Neuronal stem cell (in vitro differentiated cells): ENCODE measurements around the gene ELK4. TPM values are rescaled to one million over a fixed set of nuclear protein-coding genes. Genes with fewer than 3 reads are reported as not detected.

Experiments
- DNase-seq: peaks from one replicate; pipeline ENCODE4 v3.0.0-alpha.2; 2013; ENCODE audit warnings: low spot score
- H2AFZ ChIP-seq: one replicate; pipeline ENCODE4 v1.6.1; 2013; ENCODE audit warnings: mild to moderate bottlenecking, low read length, inconsistent platforms
- H2AK5ac ChIP-seq: 2 replicates; pipeline ENCODE4 v1.6.1; 2013; ENCODE audit warnings: low read depth, mild to moderate bottlenecking, inconsistent platforms, low read length, moderate library complexity, mixed read lengths
- H2BK120ac ChIP-seq: 2 replicates; pipeline ENCODE4 v1.6.1; 2013; ENCODE audit warnings: low read depth, mild to moderate bottlenecking, inconsistent platforms, low read length, moderate library complexity, mixed read lengths
- H2BK12ac ChIP-seq: one replicate; pipeline ENCODE4 v1.6.1; 2013; ENCODE audit warnings: low read length, inconsistent platforms
- H2BK15ac ChIP-seq: 2 replicates; pipeline ENCODE4 v1.6.1; 2013; ENCODE audit warnings: mild to moderate bottlenecking, low read length, inconsistent platforms, mixed read lengths
- H2BK5ac ChIP-seq: one replicate; pipeline ENCODE4 v1.6.1; 2013; ENCODE audit warnings: inconsistent platforms, mild to moderate bottlenecking, low read length, moderate library complexity
- H3K14ac ChIP-seq: one replicate; pipeline ENCODE4 v1.6.1; 2013; ENCODE audit warnings: low read length, inconsistent platforms
- H3K18ac ChIP-seq: 2 replicates; pipeline ENCODE4 v1.6.1; 2013; ENCODE audit warnings: low read length, inconsistent platforms
- H3K23ac ChIP-seq: 2 replicates; pipeline ENCODE4 v1.6.1; 2013; ENCODE audit warnings: low read depth, mild to moderate bottlenecking, mixed read lengths, low read length, inconsistent platforms; ENCODE audit not compliant: poor library complexity
- H3K27ac ChIP-seq: replicated peaks from 3 replicates; pipeline ENCODE4 v1.5.1; 2013; ENCODE audit warnings: low read length, inconsistent platforms
- H3K27me3 ChIP-seq, 3 experiments: 2 replicates each; pipeline ENCODE4 v1.6.1; 2013; ENCODE audit warnings: low read length in 3 of 3, mild to moderate bottlenecking in 2 of 3, inconsistent platforms in 1 of 3, low read depth in 1 of 3, mixed read lengths in 1 of 3, moderate library complexity in 1 of 3; ENCODE audit not compliant: control insufficient read depth in 3 of 3, insufficient read depth in 3 of 3
- H3K36me3 ChIP-seq, 2 donors: replicated peaks in 1 of 2; 2 replicates each; pipeline ENCODE4 v1.6.1; 2013; ENCODE audit warnings: low read length in 2 of 2; ENCODE audit not compliant: control insufficient read depth in 2 of 2, insufficient read depth in 2 of 2
- H3K4ac ChIP-seq: 2 replicates; pipeline ENCODE4 v1.6.1; 2013; ENCODE audit warnings: inconsistent platforms, mild to moderate bottlenecking, low read length, moderate library complexity
- H3K4me1 ChIP-seq, 2 donors: 1 replicate in 1 of 2; 2 replicates in 1 of 2; pipeline ENCODE4 v1.6.1; 2013; ENCODE audit warnings: low read length in 2 of 2, low read depth in 1 of 2; ENCODE audit not compliant: control insufficient read depth in 2 of 2, insufficient read depth in 1 of 2
- H3K4me2 ChIP-seq: one replicate; pipeline ENCODE4 v1.6.1; 2013; ENCODE audit warnings: mild to moderate bottlenecking, low read length, inconsistent platforms; ENCODE audit not compliant: insufficient read depth, poor library complexity, severe bottlenecking
- H3K4me3 ChIP-seq, 2 donors: 2 replicates each; pipeline ENCODE4 v1.5.1; 2013; ENCODE audit warnings: low read length in 2 of 2, mild to moderate bottlenecking in 2 of 2, inconsistent platforms in 1 of 2, moderate library complexity in 1 of 2
- H3K79me1 ChIP-seq: one replicate; pipeline ENCODE4 v1.6.1; 2013; ENCODE audit warnings: low read depth, mild to moderate bottlenecking, inconsistent platforms, low read length, moderate library complexity
- H3K9ac ChIP-seq: one replicate; pipeline ENCODE4 v1.6.1; 2013; ENCODE audit warnings: mild to moderate bottlenecking, low read depth, low read length, inconsistent platforms; ENCODE audit not compliant: poor library complexity
- H3K9me3 ChIP-seq, 2 donors: replicated peaks in 1 of 2; 2 replicates each; pipeline versions ENCODE3 to v1.6.1; 2013; ENCODE audit warnings: low read length in 2 of 2, mild to moderate bottlenecking in 2 of 2, inconsistent platforms in 1 of 2, low read depth in 1 of 2, mixed read lengths in 1 of 2, moderate library complexity in 1 of 2; ENCODE audit not compliant: control insufficient read depth in 2 of 2, insufficient read depth in 1 of 2
- H4K8ac ChIP-seq: one replicate; pipeline ENCODE4 v1.6.1; 2013; ENCODE audit warnings: low read depth, mild to moderate bottlenecking, inconsistent platforms, low read length, moderate library complexity
- H4K91ac ChIP-seq: one replicate; pipeline ENCODE4 v1.6.1; 2013; ENCODE audit warnings: low read length, low read depth, mild to moderate bottlenecking, inconsistent platforms; ENCODE audit not compliant: poor library complexity
- WGBS, 2 donors: extraction: QIAGEN DNeasy Blood & Tissue Kit; methylation state at CpG; one replicate each; pipeline ENCODE4 v1.1.7; 2013; ENCODE audit warnings: missing lambda C conversion rate in 2 of 2, mixed read lengths in 1 of 2; ENCODE audit not compliant: insufficient read length in 2 of 2, insufficient replicate concordance in 1 of 2; ENCODE audit errors: extremely low coverage in 2 of 2; 5-methylcytosine and 5-hydroxymethylcytosine counted together
- small RNA-seq: library from polyadenylated mRNA; stranded (forward); fragments of <200 nt; extraction: miRNeasy Mini kit (QIAGEN cat#:217004); gene quantifications from one replicate; pipeline ENCODE3, GENCODE V24; 2013; ENCODE audit not compliant: insufficient read depth

Gene ELK4

GRCh38 chr1:205563927-205564441, 67.8 kb downstream of the ELK4 start:
- Histone ChIP-seq H3K4me1 (peaks cover under 1 to 1% of the 10 kb centered on the region in 2 donors), H3K23ac (no peak overlapping the region), H2BK12ac (no peak overlapping the region), H3K4me3 (no peak overlapping the region), H4K91ac (no peak overlapping the region), H2AK5ac (no peak overlapping the region), H3K79me1 (no peaks in the 10 kb centered on the region), H3K27ac (no peak overlapping the region), H3K27me3 (peaks cover 8 to 37% (median 26%) of the 10 kb centered on the region in 3 experiments), H2BK120ac (no peak overlapping the region), H2BK5ac (no peak overlapping the region), H3K36me3 (no peaks in the 10 kb centered on the region), H2AFZ (no peak overlapping the region), H3K14ac (no peak overlapping the region), H3K4ac (no peak overlapping the region), H4K8ac (no peak overlapping the region), H3K9ac (no peak overlapping the region), H3K4me2 (no peak overlapping the region), H3K18ac (no peak overlapping the region), H3K9me3 (peaks cover 4% of the 10 kb centered on the region in 2 donors), H2BK15ac (no peak overlapping the region)
- WGBS, 2 donors, result no CpG with 5 or more reads among the region's 5 CpGs
- no peak for DNase-seq

- no peak overlapping the region for H2BK15ac ChIP-seq
- H3K79me1 ChIP-seq, result no peaks in the 10 kb centered on the region
- H3K27me3 ChIP-seq, result peaks cover 0 to 20% (median 4%) of the 10 kb centered on the region in 3 experiments
- H2BK12ac ChIP-seq, result no peak overlapping the region
- no peak overlapping the region for H3K4ac ChIP-seq
- H2BK120ac ChIP-seq, result no peak overlapping the region
- no peaks in the 10 kb centered on the region for H3K4me1 ChIP-seq
- no peak overlapping the region for H2AFZ ChIP-seq
- no peak overlapping the region for H3K23ac ChIP-seq
- H3K4me3 ChIP-seq, result no peak overlapping the region
- no peak for DNase-seq
- H3K9me3 ChIP-seq, result peaks cover 4% of the 10 kb centered on the region in 2 donors
- no peak overlapping the region for H4K91ac ChIP-seq
- H3K4me2 ChIP-seq, result no peak overlapping the region
- H3K9ac ChIP-seq, result no peak overlapping the region
- H3K14ac ChIP-seq, result no peak overlapping the region
- WGBS, 2 donors, result no CpG with 5 or more reads among the region's 1 CpG
- H2BK5ac ChIP-seq, result no peak overlapping the region
- H3K27ac ChIP-seq, result no peak overlapping the region
- no peak overlapping the region for H4K8ac ChIP-seq
- no peak overlapping the region for H2AK5ac ChIP-seq
- no peaks in the 10 kb centered on the region for H3K36me3 ChIP-seq
- H3K18ac ChIP-seq, result no peak overlapping the region
Observed at GRCh38 chr1:205561501-205562203, 70.2 kb downstream of the ELK4 start.

Small RNA genes within 50 kb of the gene (small RNA-seq; reads per million reads assigned to genes)
- gene RNU2-19P (not detected), gene RNU6-418P (not detected)
